IMR-90 (cell line): ENCODE data around the gene SAMD8. TPM values are rescaled to one million over a fixed set of nuclear protein-coding genes. Genes with fewer than 3 reads are reported as not detected.

Experiments
- ATAC-seq: fragments of 200-7000 bp; cut with Tn5 transposase; 2 replicates; pipeline ENCODE4 v1.9.1; 2020; ENCODE audit warnings: low read depth, mild to moderate bottlenecking, moderate library complexity
- BruUV-seq: library from RNA; stranded (reverse); fragments of 400-500 nt; replicated peaks from 2 replicates; lab custom pipeline; 2021; lab: Mats Ljungman, UMichigan
- CTCF ChIA-PET: fragments of 300-600 bp; formaldehyde crosslinking; extraction: SDS; loops from one replicate; lab custom pipeline; 2021; ENCODE audit warnings: antibody characterized with exemption; lab: Yijun Ruan, JAX
- POLR2A ChIA-PET: fragments of 300-600 bp; sonication (Branson Sonifier 250); formaldehyde crosslinking; loops from one replicate; lab custom pipeline; 2022; ENCODE audit warnings: antibody characterized with exemption; ENCODE audit not compliant: unreplicated experiment; lab: Charles Lee
- DNase-seq: peaks from one replicate; pipeline ENCODE4 v3.0.0; 2013
- H2AFZ ChIP-seq: replicated peaks from 2 replicates; pipeline ENCODE3; 2013; ENCODE audit warnings: low read length, mild to moderate bottlenecking; ENCODE audit not compliant: poor library complexity
- H2AK5ac ChIP-seq: 2 replicates; pipeline ENCODE4 v1.6.1; 2013; ENCODE audit warnings: low read depth, low read length, inconsistent platforms
- H2AK9ac ChIP-seq: replicated peaks from 2 replicates; pipeline ENCODE3; 2013; ENCODE audit warnings: mild to moderate bottlenecking, low read depth, low read length, moderate library complexity; ENCODE audit not compliant: poor library complexity
- H2BK120ac ChIP-seq: 2 replicates; pipeline ENCODE4 v1.6.1; 2013; ENCODE audit warnings: low read depth, low read length, inconsistent platforms
- H2BK15ac ChIP-seq: 3 replicates; pipeline ENCODE4 v1.6.1; 2013; ENCODE audit warnings: low read depth, low read length, inconsistent platforms
- H2BK20ac ChIP-seq: 2 replicates; pipeline ENCODE4 v1.6.1; 2013; ENCODE audit warnings: low read depth, mild to moderate bottlenecking, inconsistent platforms, low read length, moderate library complexity
- H2BK5ac ChIP-seq: 2 replicates; pipeline ENCODE4 v1.6.1; 2013; ENCODE audit warnings: mild to moderate bottlenecking, low read depth, low read length, inconsistent platforms; ENCODE audit not compliant: poor library complexity, severe bottlenecking
- H3K14ac ChIP-seq: replicated peaks from 2 replicates; pipeline ENCODE4 v1.6.1; 2013; ENCODE audit warnings: low read depth, low read length, inconsistent platforms
- H3K18ac ChIP-seq: 2 replicates; pipeline ENCODE4 v1.6.1; 2013; ENCODE audit warnings: low read depth, low read length, control low read depth
- H3K23ac ChIP-seq: 2 replicates; pipeline ENCODE4 v1.6.1; 2013; ENCODE audit warnings: low read depth, low read length, inconsistent platforms
- H3K27ac ChIP-seq: 2 replicates; pipeline ENCODE4 v1.5.1; 2013; ENCODE audit warnings: mild to moderate bottlenecking, control low read depth, low read length; ENCODE audit not compliant: insufficient read depth
- H3K27me3 ChIP-seq: 2 replicates; pipeline ENCODE4 v1.6.1; 2013; ENCODE audit warnings: low read length; ENCODE audit not compliant: control insufficient read depth, insufficient read depth
- H3K36me3 ChIP-seq: 2 replicates; pipeline ENCODE4 v1.6.1; 2013; ENCODE audit warnings: low read length, mixed read lengths; ENCODE audit not compliant: control insufficient read depth, insufficient read depth
- H3K4ac ChIP-seq: 2 replicates; pipeline ENCODE4 v1.6.1; 2013; ENCODE audit warnings: low read depth, low read length, inconsistent platforms
- H3K4me1 ChIP-seq: 2 replicates; pipeline ENCODE4 v1.6.1; 2013; ENCODE audit warnings: low read length, mixed read lengths; ENCODE audit not compliant: control insufficient read depth, insufficient read depth
- H3K4me2 ChIP-seq: 2 replicates; pipeline ENCODE4 v1.6.1; 2013; ENCODE audit warnings: low read depth, mild to moderate bottlenecking, control low read depth, low read length, moderate library complexity
- H3K4me3 ChIP-seq: 2 replicates; pipeline ENCODE4 v1.5.1; 2013; ENCODE audit warnings: low read depth, mild to moderate bottlenecking, control low read depth, low read length, moderate library complexity; ENCODE audit not compliant: insufficient read depth
- H3K56ac ChIP-seq: 2 replicates; pipeline ENCODE4 v1.6.1; 2013; ENCODE audit warnings: low read length, inconsistent platforms; ENCODE audit not compliant: insufficient read depth; ENCODE audit errors: extremely low read depth
- H3K79me1 ChIP-seq, 2 experiments: 2 replicates each; pipeline ENCODE4 v1.6.1; 2013; ENCODE audit warnings: low read length in 2 of 2, inconsistent platforms in 1 of 2, low read depth in 1 of 2
- H3K9ac ChIP-seq: 2 replicates; pipeline ENCODE4 v1.6.1; 2013; ENCODE audit warnings: low read depth, low read length, control low read depth
- H3K9me1 ChIP-seq: 2 replicates; pipeline ENCODE4 v1.6.1; 2013; ENCODE audit warnings: low read length, inconsistent platforms; ENCODE audit not compliant: insufficient read depth
- H3K9me3 ChIP-seq: 2 replicates; pipeline ENCODE4 v1.6.1; 2013; ENCODE audit warnings: low read length; ENCODE audit not compliant: control insufficient read depth, insufficient read depth
- H4K20me1 ChIP-seq: 2 replicates; pipeline ENCODE4 v1.6.1; 2013; ENCODE audit warnings: low read length, inconsistent platforms; ENCODE audit not compliant: insufficient read depth
- H4K5ac ChIP-seq: 2 replicates; pipeline ENCODE4 v1.6.1; 2013; ENCODE audit warnings: mild to moderate bottlenecking, low read depth, low read length, control low read depth
- H4K8ac ChIP-seq, 2 experiments: 2 replicates each; pipeline ENCODE4 v1.6.1; 2013; ENCODE audit warnings: low read depth in 2 of 2, low read length in 2 of 2, control low read depth in 1 of 2, inconsistent platforms in 1 of 2
- H4K91ac ChIP-seq: 2 replicates; pipeline ENCODE4 v1.6.1; 2013; ENCODE audit warnings: low read depth, low read length, inconsistent platforms; ENCODE audit not compliant: insufficient read depth
- BHLHE40 ChIP-seq: fragments of 150-350 bp; IDR thresholded peaks from 2 replicates; pipeline ENCODE4 v1.6.1; 2016; ENCODE audit warnings: mild to moderate bottlenecking, low read depth, low read length
- CEBPB ChIP-seq: IDR thresholded peaks from 2 replicates; pipeline ENCODE4 v1.6.1; 2012; ENCODE audit warnings: low read depth, low read length, improper control_type of control experiment
- NFE2L2 ChIP-seq: fragments of 150-350 bp; IDR thresholded peaks from 2 replicates; pipeline ENCODE4 v1.6.1; 2016; ENCODE audit warnings: low read depth, mild to moderate bottlenecking, low read length
- SMC3 ChIP-seq: fragments of 150-350 bp; IDR thresholded peaks from 2 replicates; pipeline ENCODE4 v1.6.1; 2016; ENCODE audit warnings: low read depth, mild to moderate bottlenecking, antibody characterized with exemption, low read length, moderate library complexity
- WGBS, 2 experiments: methylation state at CpG; one replicate each; pipeline versions ENCODE4 v1.1.5 to v1.1.7; 2013; ENCODE audit warnings: missing lambda C conversion rate in 2 of 2; ENCODE audit not compliant: insufficient read length in 1 of 2; ENCODE audit errors: extremely low coverage in 2 of 2; 5-methylcytosine and 5-hydroxymethylcytosine counted together
- dilution Hi-C: fragments of 300-500 bp; cut with HindIII; formaldehyde crosslinking; loops from one replicate; pipeline ENCODE4 v1.14.3; 2018; ENCODE audit warnings: low sequenced_read_pairs; ENCODE audit not compliant: unreplicated experiment
- in situ Hi-C: fragments of 300-500 bp; cut with MboI; formaldehyde crosslinking; loops from 3 replicates; pipeline ENCODE4 v1.14.3; 2019; ENCODE audit warnings: low sequenced_read_pairs, inconsistent platforms, mixed read lengths
- intact Hi-C: fragments of 100-400 bp; cut with micrococcal nuclease; formaldehyde crosslinking; loops from 2 replicates; pipeline ENCODE4 v1.10.0; 2022
- polyA plus RNA-seq, 3 experiments: library from polyadenylated mRNA; depleted of rRNA; stranded (reverse); fragments of >200 nt; gene quantifications; 2 replicates each; pipeline ENCODE4 v1.2.3, GENCODE V29; 2012; ENCODE audit warnings: low replicate concordance in 1 of 3
- total RNA-seq: library from RNA; depleted of rRNA; stranded (reverse); fragments of >200 nt; gene quantifications from 2 replicates; pipeline ENCODE4 v1.2.3, GENCODE V29; 2012
- TF ChIP-seq, protein P1 (sequence below): fragments of 150-350 bp; IDR thresholded peaks from 2 replicates; pipeline ENCODE4 v1.6.1; 2016; ENCODE audit warnings: low read depth, mild to moderate bottlenecking, low read length, moderate library complexity, borderline replicate concordance

SAMD8 gene
- total and polyA plus RNA-seq, 2 of the 4 experiments (the other 2 are of a cell fraction) = 10.1 to 28.7 TPM

DNA sequence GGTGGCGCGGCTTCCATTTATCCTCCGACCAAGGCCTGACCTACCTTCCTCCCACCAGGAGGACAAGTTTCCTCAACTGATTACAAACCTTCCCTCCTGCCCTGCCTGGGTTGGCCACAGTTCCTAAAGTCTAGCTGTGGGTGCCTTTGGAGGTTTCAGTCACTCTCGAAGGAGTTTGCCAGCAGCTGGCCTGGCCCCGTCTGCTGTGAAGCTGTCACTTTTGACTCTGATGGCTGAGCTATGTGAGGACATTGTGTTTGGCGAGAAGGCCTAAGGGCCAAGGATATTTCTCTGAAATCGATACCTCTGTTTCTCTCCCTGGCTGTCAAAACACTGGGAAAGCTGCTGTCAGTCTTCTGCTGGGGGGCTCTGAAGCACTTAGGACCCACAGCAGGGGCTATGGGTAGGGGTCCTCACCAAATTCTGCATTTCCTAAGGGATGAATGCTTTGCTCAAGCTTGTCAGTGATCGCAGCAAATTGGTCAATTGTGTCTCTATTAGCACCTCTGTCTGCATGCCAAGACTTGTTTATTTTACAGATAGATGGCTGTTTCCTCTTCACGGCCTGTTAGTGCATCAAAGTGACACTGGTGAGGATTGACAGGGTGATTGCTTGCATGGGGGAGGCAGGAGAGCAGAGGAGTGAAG lies 31.9 kb upstream of the SAMD8 start:
- no peaks in the 10 kb centered on the region for H4K20me1 ChIP-seq
- no peak overlapping the region for H4K5ac ChIP-seq
- H3K4me2 ChIP-seq = no peak overlapping the region
- H3K27ac ChIP-seq = no peak overlapping the region
- intact Hi-C loops = no loop called here
- H2AK9ac ChIP-seq = no peak overlapping the region
- WGBS, 2 experiments = no CpG with 5 or more reads among the region's 9 CpGs
- H2BK20ac ChIP-seq = no peak overlapping the region
- H3K4ac ChIP-seq = no peak overlapping the region
- no peak overlapping the region for H3K23ac ChIP-seq
- H3K4me3 ChIP-seq = no peak overlapping the region
- in situ Hi-C loops = no loop called here
- peaks cover 2% of the 10 kb centered on the region; the same call in 1 of the 2 replicates for H3K27me3 ChIP-seq
- no peak overlapping the region for H2BK5ac ChIP-seq
- BruUV-seq = no TSS peak
- no peaks in the 10 kb centered on the region for H3K36me3 ChIP-seq
- ChIA-PET CTCF (interaction anchor here (0.6 kb wide), 1 partner anchor 734 kb away, joined by 3 read pairs; no protein-coding TSS in a partner anchor), POLR2A (no interaction called here)
- H3K14ac ChIP-seq = no peak overlapping the region
- DNase-seq (no peak), ATAC-seq (no peak)
- peaks cover 4% of the 10 kb centered on the region for H3K9me3 ChIP-seq
- no peak overlapping the region for H3K56ac ChIP-seq
- no peak overlapping the region for H4K8ac ChIP-seq
- H4K91ac ChIP-seq = no peak overlapping the region
- dilution Hi-C loops = no loop called here
- H3K79me1 ChIP-seq = no peaks in the 10 kb centered on the region
- no peak overlapping the region for H3K18ac ChIP-seq
- H2AFZ ChIP-seq = no peak overlapping the region
- H2BK15ac ChIP-seq = no peak overlapping the region
- H3K9ac ChIP-seq = no peak overlapping the region
- TF ChIP-seq, protein P1, sequence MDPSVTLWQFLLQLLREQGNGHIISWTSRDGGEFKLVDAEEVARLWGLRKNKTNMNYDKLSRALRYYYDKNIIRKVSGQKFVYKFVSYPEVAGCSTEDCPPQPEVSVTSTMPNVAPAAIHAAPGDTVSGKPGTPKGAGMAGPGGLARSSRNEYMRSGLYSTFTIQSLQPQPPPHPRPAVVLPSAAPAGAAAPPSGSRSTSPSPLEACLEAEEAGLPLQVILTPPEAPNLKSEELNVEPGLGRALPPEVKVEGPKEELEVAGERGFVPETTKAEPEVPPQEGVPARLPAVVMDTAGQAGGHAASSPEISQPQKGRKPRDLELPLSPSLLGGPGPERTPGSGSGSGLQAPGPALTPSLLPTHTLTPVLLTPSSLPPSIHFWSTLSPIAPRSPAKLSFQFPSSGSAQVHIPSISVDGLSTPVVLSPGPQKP = no peak
- TF ChIP-seq BHLHE40 (no peak), SMC3 (no peak), CEBPB (no peak), NFE2L2 (no peak)
- no peak overlapping the region for H2BK120ac ChIP-seq
- H3K4me1 ChIP-seq = peaks cover 5% of the 10 kb centered on the region; the same call in 1 of the 2 replicates
- H2AK5ac ChIP-seq = no peak overlapping the region
- H3K9me1 ChIP-seq = no peaks in the 10 kb centered on the region
